Hepatocyte (in vitro differentiated cells): ENCODE data around the gene KRTAP5-10.

ENCODE experiments used
- CTCF ChIP-seq: fragments of 200-600 bp; sonication (generic); IDR thresholded peaks from 2 replicates; pipeline ENCODE4 v1.5.1; 2016; ENCODE audit warnings: antibody characterized with exemption, mild to moderate bottlenecking; ENCODE audit not compliant: poor library complexity
- EZH2 ChIP-seq: fragments of 200-600 bp; sonication (generic); IDR thresholded peaks from 2 replicates; pipeline ENCODE4 v1.6.1; 2016; ENCODE audit warnings: antibody characterized with exemption, mild to moderate bottlenecking, borderline replicate concordance
- EZH2phosphoT487 ChIP-seq: fragments of 200-600 bp; sonication (generic); IDR thresholded peaks from one replicate; pipeline ENCODE4 v1.6.1; 2018; ENCODE audit warnings: antibody characterized with exemption, mild to moderate bottlenecking, low read depth, moderate library complexity; ENCODE audit not compliant: unreplicated experiment, severe bottlenecking

DNA sequence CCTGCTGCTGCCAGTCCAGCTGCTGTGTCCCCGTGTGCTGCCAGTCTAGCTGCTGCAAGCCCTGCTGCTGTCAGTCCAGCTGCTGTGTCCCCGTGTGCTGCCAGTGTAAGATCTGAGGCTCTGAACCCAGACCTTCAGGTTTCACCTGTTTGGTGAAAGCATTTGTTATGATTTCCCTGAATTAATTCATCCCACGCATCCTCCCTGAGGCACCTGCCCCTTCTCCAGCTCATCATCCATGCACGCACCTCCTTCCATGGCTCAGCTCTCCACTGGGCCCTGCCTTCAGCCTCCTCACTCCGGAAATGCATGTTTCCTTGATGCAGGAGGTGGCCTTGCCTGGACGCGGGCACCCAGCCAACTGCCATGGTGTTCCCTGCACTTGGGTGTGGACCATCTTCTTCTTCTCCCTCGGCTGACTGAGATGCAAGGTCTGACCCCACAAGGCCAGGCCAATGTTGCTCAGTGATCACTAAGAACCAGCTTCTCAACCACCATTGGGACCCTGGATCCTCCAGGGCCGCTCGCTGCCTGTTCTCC is 788 bp downstream of the KRTAP5-10 start:
- no peak for TF ChIP-seq CTCF
- no peak for TF ChIP-seq EZH2
- TF ChIP-seq EZH2phosphoT487, result no peak
